Testis (tissue), 3 donors: ENCODE measurements around the gene PLA2G2D. TPM values are rescaled to one million over a fixed set of nuclear protein-coding genes. Genes with fewer than 3 reads are reported as not detected.

Experiments used
- DNase-seq: peaks from one replicate; pipeline ENCODE4 v3.0.0-alpha.2; 2019
- H3K27ac ChIP-seq, 2 donors: fragments of 200-600 bp; sonication (generic); one replicate each; pipeline ENCODE4 v1.5.1; 2019
- H3K27me3 ChIP-seq: fragments of 200-600 bp; sonication (generic); one replicate; pipeline ENCODE4 v1.5.1; 2019
- H3K36me3 ChIP-seq: fragments of 200-600 bp; sonication (generic); one replicate; pipeline ENCODE4 v1.5.1; 2017; ENCODE audit warnings: low read depth; ENCODE audit errors: missing control alignments
- H3K4me1 ChIP-seq: fragments of 200-600 bp; sonication (generic); one replicate; pipeline ENCODE4 v1.5.1; 2019
- H3K4me3 ChIP-seq, 2 donors: fragments of 200-600 bp; sonication (generic); one replicate each; pipeline ENCODE4 v1.5.1; 2017 to 2019
- H3K9me3 ChIP-seq: fragments of 200-600 bp; sonication (generic); one replicate; pipeline ENCODE4 v1.5.1; 2017
- POLR2A ChIP-seq: fragments of 450-650 bp; IDR thresholded peaks from one replicate; pipeline ENCODE4 v1.6.1; 2017; ENCODE audit warnings: antibody characterized with exemption, mild to moderate bottlenecking, moderate library complexity
- WGBS, 2 donors: methylation state at CpG; one replicate each; pipeline ENCODE4 v1.1.5; 2018; 5-methylcytosine and 5-hydroxymethylcytosine counted together
- intact Hi-C: fragments of 100-400 bp; cut with DNase I; formaldehyde crosslinking; loops from one replicate; pipeline ENCODE4 v1.15.1; 2023; ENCODE audit warnings: low total_unique reads
- polyA plus RNA-seq: library from polyadenylated mRNA; stranded (reverse); fragments of 350-450 nt; fragmentation: Illumina TruSeq; extraction: RNeasy Lipid Tissue Mini Kit (QIAGEN cat#74804); gene quantifications from one replicate; pipeline ENCODE4 v1.2.3, GENCODE V29; 2014; ENCODE audit warnings: low read depth, low replicate concordance; ENCODE audit not compliant: insufficient read depth
- total RNA-seq, 2 donors: library from RNA; depleted of rRNA; stranded (reverse); fragments of >200 nt; gene quantifications; one replicate each; pipeline ENCODE4 v1.2.3, GENCODE V29; 2016
- TF ChIP-seq, protein P1 (sequence below), 3 experiments: fragments of 450-650 bp in 2 of 3; fragments of 200-600 bp in 1 of 3; sonication (generic) in 1 of 3; IDR thresholded peaks; one replicate each; pipeline ENCODE4 v1.5.1; 2016 to 2019; ENCODE audit warnings: antibody characterized with exemption in 3 of 3, mild to moderate bottlenecking in 2 of 3, moderate library complexity in 1 of 3

Gene PLA2G2D
- total and polyA plus RNA-seq, 3 donors from 2014 or later, result 0.16 to 3.7 TPM; not detected in 1

GRCh38 chr1:20165522-20165951 lies 46.2 kb upstream of the PLA2G2D start:
- no peak overlapping the region for H3K4me3 ChIP-seq
- no peaks in the 10 kb centered on the region for H3K36me3 ChIP-seq
- no peaks in the 10 kb centered on the region for H3K9me3 ChIP-seq
- H3K4me1 ChIP-seq, result peaks cover 21% of the 10 kb centered on the region
- no peak for TF ChIP-seq POLR2A
- TF ChIP-seq, protein P1, sequence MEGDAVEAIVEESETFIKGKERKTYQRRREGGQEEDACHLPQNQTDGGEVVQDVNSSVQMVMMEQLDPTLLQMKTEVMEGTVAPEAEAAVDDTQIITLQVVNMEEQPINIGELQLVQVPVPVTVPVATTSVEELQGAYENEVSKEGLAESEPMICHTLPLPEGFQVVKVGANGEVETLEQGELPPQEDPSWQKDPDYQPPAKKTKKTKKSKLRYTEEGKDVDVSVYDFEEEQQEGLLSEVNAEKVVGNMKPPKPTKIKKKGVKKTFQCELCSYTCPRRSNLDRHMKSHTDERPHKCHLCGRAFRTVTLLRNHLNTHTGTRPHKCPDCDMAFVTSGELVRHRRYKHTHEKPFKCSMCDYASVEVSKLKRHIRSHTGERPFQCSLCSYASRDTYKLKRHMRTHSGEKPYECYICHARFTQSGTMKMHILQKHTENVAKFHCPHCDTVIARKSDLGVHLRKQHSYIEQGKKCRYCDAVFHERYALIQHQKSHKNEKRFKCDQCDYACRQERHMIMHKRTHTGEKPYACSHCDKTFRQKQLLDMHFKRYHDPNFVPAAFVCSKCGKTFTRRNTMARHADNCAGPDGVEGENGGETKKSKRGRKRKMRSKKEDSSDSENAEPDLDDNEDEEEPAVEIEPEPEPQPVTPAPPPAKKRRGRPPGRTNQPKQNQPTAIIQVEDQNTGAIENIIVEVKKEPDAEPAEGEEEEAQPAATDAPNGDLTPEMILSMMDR (IDR thresholded peaks at IDR 0.05), result peak in 2 of 3 experiments; percentile 18 to 43
- WGBS, 2 donors, result 75 to 89% methylated on average over 15 to 16 of the region's 16 CpGs
- DNase-seq, result no peak
- no peaks in the 10 kb centered on the region for H3K27me3 ChIP-seq
- intact Hi-C loops, result no loop called here
- no peak overlapping the region for H3K27ac ChIP-seq

GRCh38 chr1:20164694-20165202 lies 45.4 kb upstream of the PLA2G2D start:
- Histone ChIP-seq H3K9me3 (no peaks in the 10 kb centered on the region), H3K4me1 (peaks cover 21% of the 10 kb centered on the region), H3K27ac (no peak overlapping the region), H3K4me3 (no peak overlapping the region), H3K27me3 (no peaks in the 10 kb centered on the region), H3K36me3 (no peaks in the 10 kb centered on the region)
- DNase-seq, result no peak
- WGBS, 2 donors, result 62 to 84% methylated on average over 15 of the region's 15 CpGs
- intact Hi-C loops, result no loop called here
- no peak for TF ChIP-seq POLR2A
- TF ChIP-seq, protein P1 (IDR thresholded peaks at IDR 0.05), result no peak

DNA sequence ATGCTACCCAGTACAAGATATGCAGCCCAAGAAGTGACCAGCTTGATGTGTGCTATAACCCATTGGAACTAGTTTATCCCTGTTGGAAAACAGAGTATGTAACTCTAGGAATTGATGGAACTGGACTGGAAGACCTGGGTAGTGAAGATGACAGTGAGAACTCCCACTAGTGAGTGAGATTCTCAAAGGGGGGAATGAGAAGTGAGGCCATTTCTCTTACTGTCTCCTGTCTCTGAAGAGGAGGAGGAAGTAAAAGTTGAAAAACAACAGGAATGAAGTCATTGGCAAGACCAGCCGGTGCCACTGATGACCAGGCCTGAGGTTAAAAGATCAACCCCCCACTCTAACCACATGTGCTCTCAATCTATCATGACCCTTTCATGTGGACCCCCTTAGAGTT lies 40.7 kb upstream of the PLA2G2D start:
- Histone ChIP-seq H3K4me1 (no peaks in the 10 kb centered on the region), H3K9me3 (no peaks in the 10 kb centered on the region), H3K27me3 (no peaks in the 10 kb centered on the region), H3K27ac (no peak overlapping the region), H3K4me3 (no peak overlapping the region), H3K36me3 (no peaks in the 10 kb centered on the region)
- 82 to 86% methylated on average over 1 of the region's 1 CpG for WGBS, 2 donors
- no peak for DNase-seq
- intact Hi-C loops, result no loop called here
- TF ChIP-seq, protein P1 (IDR thresholded peaks at IDR 0.05), result no peak
- TF ChIP-seq POLR2A, result no peak

DNA sequence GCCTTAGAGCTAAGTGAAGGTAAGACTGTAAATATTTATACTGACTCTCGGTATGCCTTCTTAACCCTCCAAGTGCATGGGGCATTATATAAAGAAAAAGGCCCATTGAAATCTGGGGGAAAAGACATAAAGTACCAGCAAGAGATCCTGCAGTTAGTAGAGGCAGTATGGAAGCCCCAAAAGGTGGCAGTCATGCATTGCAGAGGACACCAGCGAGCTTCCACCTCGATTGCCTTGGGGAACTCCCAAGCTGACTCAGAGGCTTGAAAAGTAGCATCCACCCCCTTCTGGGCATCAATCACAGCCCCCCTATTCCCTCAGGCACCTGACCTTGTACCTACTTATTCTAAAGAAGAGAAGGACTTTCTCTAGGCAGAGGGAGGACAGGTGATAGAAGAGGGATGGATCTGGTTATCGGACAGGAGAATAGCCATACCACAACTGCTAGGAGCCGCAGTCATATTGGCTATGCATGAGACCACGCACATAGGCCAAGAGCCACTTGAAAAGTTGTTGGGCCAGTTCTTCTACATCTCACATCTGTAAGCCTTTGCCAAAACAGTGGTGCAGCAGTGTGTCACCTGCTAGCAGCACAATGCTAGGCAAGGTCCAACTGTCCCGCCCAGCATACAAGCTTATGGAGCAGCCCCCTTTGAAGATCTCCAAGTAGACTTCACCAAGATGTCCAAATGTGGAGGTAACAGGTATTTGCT lies 39.2 kb upstream of the PLA2G2D start:
- no peak for DNase-seq
- no peak overlapping the region for H3K27ac ChIP-seq
- H3K36me3 ChIP-seq, result no peaks in the 10 kb centered on the region
- H3K4me1 ChIP-seq, result peaks cover 4% of the 10 kb centered on the region
- no peaks in the 10 kb centered on the region for H3K9me3 ChIP-seq
- H3K27me3 ChIP-seq, result no peaks in the 10 kb centered on the region
- TF ChIP-seq, protein P1 (IDR thresholded peaks at IDR 0.05), result no peak
- TF ChIP-seq POLR2A, result no peak
- intact Hi-C loops, result no loop called here
- no peak overlapping the region for H3K4me3 ChIP-seq
- 93 to 98% methylated on average over 5 to 7 of the region's 7 CpGs for WGBS, 2 donors
